Activated CD8-positive, alpha-beta T cell treated with anti-CD3 and anti-CD28 coated beads, Interleukin-2, amount 10 ng/mL, durations not matched to agents 7 days and 5 days (primary cell): ENCODE results near the gene ARHGEF33. TPM values are rescaled to one million over a fixed set of nuclear protein-coding genes. Genes with fewer than 3 reads are reported as not detected.

Experiments
- ATAC-seq: fragments of 150-1000 bp; cut with Tn5 transposase; one replicate; pipeline ENCODE4 v1.10.0; 2021; ENCODE audit warnings: moderate library complexity
- CTCF ChIA-PET: fragments of 350-600 bp; sonication (Branson Sonifier 250); formaldehyde crosslinking; loops from one replicate; lab custom pipeline; 2021; ENCODE audit warnings: antibody characterized with exemption; lab: Charles Lee
- POLR2A ChIA-PET: fragments of 350-600 bp; sonication (Branson Sonifier 250); formaldehyde crosslinking; loops from one replicate; lab custom pipeline; 2021; ENCODE audit warnings: antibody characterized with exemption; lab: Charles Lee
- DNase-seq: peaks from one replicate; pipeline ENCODE4 v3.0.0-alpha.2; 2020
- H3K27ac Mint-ChIP-seq: one replicate; pipeline ENCODE4 v1.8.0; 2021; ENCODE audit warnings: mild to moderate bottlenecking, mixed read lengths
- H3K27me3 Mint-ChIP-seq: one replicate; pipeline ENCODE4 v1.8.0; 2021; ENCODE audit warnings: low read depth, mixed read lengths
- H3K36me3 Mint-ChIP-seq: one replicate; pipeline ENCODE4 v1.8.0; 2021; ENCODE audit warnings: low read depth, mixed read lengths
- H3K4me1 Mint-ChIP-seq: one replicate; pipeline ENCODE4 v1.8.0; 2021; ENCODE audit warnings: low read depth, mixed read lengths
- H3K4me3 Mint-ChIP-seq: one replicate; pipeline ENCODE4 v1.8.0; 2021; ENCODE audit warnings: mild to moderate bottlenecking, mixed read lengths
- H3K9me3 Mint-ChIP-seq: one replicate; pipeline ENCODE4 v1.8.0; 2022; ENCODE audit warnings: mixed read lengths; ENCODE audit not compliant: insufficient read depth
- total RNA-seq, 2 experiments: library from RNA; stranded (reverse); gene quantifications; one replicate each; pipeline ENCODE4 v1.2.3, GENCODE V29; 2021

The ARHGEF33 gene
- total RNA-seq, 2 experiments from 2014 or later, result 0.08 TPM; not detected in 1

DNA sequence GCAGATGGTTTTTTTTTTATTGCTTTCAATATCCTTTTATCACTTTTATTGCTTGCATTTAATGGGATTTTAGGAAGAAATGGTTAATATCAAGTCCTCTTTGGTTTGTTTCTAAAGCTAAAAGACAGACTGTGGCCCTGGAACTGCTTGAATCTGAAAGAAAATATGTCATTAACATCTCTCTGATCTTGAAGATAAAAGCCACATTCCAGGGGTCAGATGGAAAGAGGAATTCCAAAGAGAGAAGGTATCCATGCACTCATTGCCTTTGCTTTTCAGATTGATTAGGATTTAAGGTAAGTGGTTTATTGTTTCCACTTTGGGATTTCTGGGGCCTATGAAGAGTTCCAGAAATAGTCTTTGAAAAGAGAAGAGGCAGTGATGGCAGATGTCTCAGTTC lies 54.1 kb downstream of the ARHGEF33 start:
- no peaks in the 10 kb centered on the region for H3K9me3 Mint-ChIP-seq

DNA sequence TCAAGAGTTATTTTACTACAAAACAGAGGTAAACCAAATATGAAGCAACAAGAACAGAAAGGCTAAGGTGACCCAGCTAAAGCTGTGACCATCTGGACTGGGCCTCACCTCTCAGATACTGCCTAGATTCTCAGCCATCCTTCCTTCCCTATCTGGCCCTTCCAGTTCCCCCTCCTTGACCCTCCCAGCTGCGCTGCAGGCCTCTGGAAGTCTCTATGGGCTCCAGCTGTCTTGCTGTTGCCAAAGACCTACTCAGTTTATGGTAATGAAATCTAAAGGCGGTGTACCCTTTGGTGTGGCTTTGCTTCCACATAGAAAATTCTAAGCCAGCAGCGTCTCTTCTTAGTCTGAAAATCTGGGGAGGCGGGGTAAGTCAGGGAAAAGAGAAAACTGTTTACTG lies 55.7 kb downstream of the ARHGEF33 start:
- Mint-ChIP-seq H3K9me3 (no peaks in the 10 kb centered on the region), H3K4me3 (no peak overlapping the region), H3K4me1 (no peaks in the 10 kb centered on the region), H3K36me3 (no peaks in the 10 kb centered on the region), H3K27ac (no peak overlapping the region), H3K27me3 (peaks cover 5% of the 10 kb centered on the region)
- POLR2A ChIA-PET, result no interaction called here
- DNase-seq, result no peak
- CTCF ChIA-PET, result interaction anchor here (1.4 to 6.7 kb wide), 3 partner anchors 13 to 307 kb away, joined by 4 to 207 read pairs (median 5); no protein-coding TSS in a partner anchor
- no peak for ATAC-seq

More for the DNA sequence above, 54.1 kb downstream of the ARHGEF33 start:
- no peak overlapping the region for H3K4me3 Mint-ChIP-seq
- H3K27me3 Mint-ChIP-seq, result peaks cover 5% of the 10 kb centered on the region
- no peaks in the 10 kb centered on the region for H3K36me3 Mint-ChIP-seq
- ATAC-seq (no peak), DNase-seq (no peak)
- CTCF ChIA-PET, result no interaction called here
- POLR2A ChIA-PET, result no interaction called here
- H3K27ac Mint-ChIP-seq, result no peak overlapping the region
- H3K4me1 Mint-ChIP-seq, result no peaks in the 10 kb centered on the region

- POLR2A ChIA-PET, result no interaction called here
- H3K9me3 Mint-ChIP-seq, result no peaks in the 10 kb centered on the region
- no peaks in the 10 kb centered on the region for H3K36me3 Mint-ChIP-seq
- no peaks in the 10 kb centered on the region for H3K27me3 Mint-ChIP-seq
- no peaks in the 10 kb centered on the region for H3K4me1 Mint-ChIP-seq
- no peak for DNase-seq
- H3K27ac Mint-ChIP-seq, result no peak overlapping the region
- H3K4me3 Mint-ChIP-seq, result no peak overlapping the region
- CTCF ChIA-PET, result interaction anchor here (1.4 to 6.7 kb wide), 9 partner anchors 14 to 307 kb away, joined by 4 to 207 read pairs (median 7); partner anchors contain the start of genes DHX57 and MORN2
- ATAC-seq, result no peak
These were observed 56.2 kb downstream of the ARHGEF33 start for GRCh38 chr2:38945911-38946310.

- Mint-ChIP-seq H3K27me3 (peaks cover 3% of the 10 kb centered on the region), H3K27ac (no peak overlapping the region), H3K4me3 (no peak overlapping the region), H3K4me1 (no peaks in the 10 kb centered on the region), H3K9me3 (no peaks in the 10 kb centered on the region), H3K36me3 (no peaks in the 10 kb centered on the region)
- CTCF ChIA-PET, result interaction anchor here (0.6 to 6.7 kb wide), 52 partner anchors 9 to 783 kb away, joined by 3 to 207 read pairs (median 4); partner anchors contain the start of genes DHX57 and MORN2
- POLR2A ChIA-PET, result interaction anchor here (1.3 to 1.6 kb wide), 2 partner anchors 282 to 297 kb away, joined by 4 to 9 read pairs; no protein-coding TSS in a partner anchor
- DNase-seq (peak; percentile 84), ATAC-seq (peak; percentile 93)
These were observed 57.9 kb downstream of the ARHGEF33 start for GRCh38 chr2:38947241-38948239.

- CTCF ChIA-PET, result interaction anchor here (0.8 to 6.7 kb wide), 28 partner anchors 8 to 782 kb away, joined by 3 to 207 read pairs (median 6); partner anchors contain the start of genes DHX57 and MORN2
- ATAC-seq (no peak), DNase-seq (no peak)
- Mint-ChIP-seq H3K27ac (no peak overlapping the region), H3K27me3 (peaks cover 7% of the 10 kb centered on the region), H3K9me3 (no peaks in the 10 kb centered on the region), H3K36me3 (no peaks in the 10 kb centered on the region), H3K4me3 (no peak overlapping the region), H3K4me1 (no peaks in the 10 kb centered on the region)
- POLR2A ChIA-PET, result interaction anchor here (1.3 to 1.6 kb wide), 2 partner anchors 281 to 297 kb away, joined by 4 to 9 read pairs; no protein-coding TSS in a partner anchor
These were observed 58.8 kb downstream of the ARHGEF33 start for GRCh38 chr2:38948387-38948882.

DNA sequence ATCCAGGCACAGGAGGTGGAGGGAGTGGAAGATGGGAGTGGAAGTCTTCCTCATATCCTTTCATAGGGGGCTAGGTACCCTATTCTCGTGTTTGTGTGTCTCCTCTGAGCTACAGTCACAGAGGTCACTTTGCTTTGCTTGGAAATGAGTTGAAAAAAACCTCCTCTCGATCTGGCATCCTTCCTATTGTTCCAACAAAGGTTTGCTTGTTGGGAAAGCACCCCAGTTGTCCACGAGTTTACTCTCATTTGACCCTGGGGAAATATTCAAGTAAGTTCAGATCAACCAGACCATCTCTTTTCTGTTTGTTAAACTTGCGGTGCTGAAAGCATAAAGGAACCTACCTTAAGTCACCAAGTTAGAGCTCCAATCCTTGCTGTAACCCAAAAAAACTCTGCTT lies 59.3 kb downstream of the ARHGEF33 start:
- H3K27me3 Mint-ChIP-seq, result peaks cover 13% of the 10 kb centered on the region
- POLR2A ChIA-PET, result interaction anchor here (0.7 kb wide), 1 partner anchor 183 kb away, joined by 3 read pairs; no protein-coding TSS in a partner anchor
- H3K36me3 Mint-ChIP-seq, result no peaks in the 10 kb centered on the region
- no peak overlapping the region for H3K27ac Mint-ChIP-seq
- DNase-seq (no peak), ATAC-seq (no peak)
- H3K4me3 Mint-ChIP-seq, result no peak overlapping the region
- no peaks in the 10 kb centered on the region for H3K4me1 Mint-ChIP-seq
- CTCF ChIA-PET, result interaction anchor here (6.7 kb wide), 1 partner anchor 280 kb away, joined by 207 read pairs; no protein-coding TSS in a partner anchor
- H3K9me3 Mint-ChIP-seq, result no peaks in the 10 kb centered on the region

DNA sequence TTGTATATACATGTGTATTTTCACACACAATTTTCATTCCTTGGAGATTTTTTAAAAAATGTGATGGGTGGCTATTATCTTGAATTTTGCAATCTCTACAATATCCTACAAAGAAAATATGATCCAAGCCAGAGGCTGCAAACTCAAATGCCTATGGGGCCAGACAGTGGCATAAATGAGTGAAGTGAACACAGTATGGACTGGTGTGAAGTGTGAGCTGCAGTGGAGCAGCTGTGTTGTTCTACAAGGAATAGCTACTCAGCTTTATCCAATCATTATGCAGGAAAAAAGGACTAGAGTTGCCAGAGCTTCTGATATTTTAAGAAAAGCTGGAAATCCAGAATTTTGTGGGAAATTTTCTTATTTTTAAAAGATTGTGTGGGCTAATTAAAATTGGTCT lies 62.1 kb downstream of the ARHGEF33 start:
- DNase-seq (no peak), ATAC-seq (no peak)
- no peaks in the 10 kb centered on the region for H3K4me1 Mint-ChIP-seq
- H3K27ac Mint-ChIP-seq, result no peak overlapping the region
- no peaks in the 10 kb centered on the region for H3K9me3 Mint-ChIP-seq
- H3K36me3 Mint-ChIP-seq, result no peaks in the 10 kb centered on the region
- H3K27me3 Mint-ChIP-seq, result peaks cover 23% of the 10 kb centered on the region
- CTCF ChIA-PET, result interaction anchor here (6.7 kb wide), 1 partner anchor 277 kb away, joined by 207 read pairs; no protein-coding TSS in a partner anchor
- no peak overlapping the region for H3K4me3 Mint-ChIP-seq
- POLR2A ChIA-PET, result no interaction called here

DNA sequence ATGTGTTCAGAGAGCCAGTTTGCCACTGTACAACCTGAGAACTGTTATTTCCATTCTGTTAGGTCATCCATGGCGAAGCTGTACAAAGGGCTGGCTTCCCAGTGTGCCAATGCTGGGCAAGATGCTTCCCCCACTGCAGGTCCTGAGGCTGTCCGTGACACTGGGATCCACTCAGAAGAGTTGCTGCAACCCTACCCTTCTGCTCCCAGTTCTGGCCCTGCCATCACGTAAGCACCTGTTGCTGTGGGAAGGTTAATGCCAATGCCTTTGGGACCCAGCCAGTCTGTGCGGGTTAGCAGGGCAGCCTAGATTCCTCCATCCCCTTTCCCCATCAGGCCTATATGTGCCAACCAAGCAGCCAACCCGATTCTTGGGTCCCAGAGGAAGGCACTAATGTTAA lies 68.3 kb downstream of the ARHGEF33 start:
- ChIA-PET CTCF (interaction anchor here (2.8 kb wide), 1 partner anchor 11 kb away, joined by 13 read pairs; no protein-coding TSS in a partner anchor), POLR2A (no interaction called here)
- Mint-ChIP-seq H3K36me3 (no peaks in the 10 kb centered on the region), H3K27me3 (peaks cover 51% of the 10 kb centered on the region), H3K4me3 (no peak overlapping the region), H3K4me1 (peaks cover 3% of the 10 kb centered on the region), H3K9me3 (no peaks in the 10 kb centered on the region), H3K27ac (no peak overlapping the region)
- DNase-seq (no peak), ATAC-seq (no peak)

GRCh38 chr2:38959466-38959865 lies 69.8 kb downstream of the ARHGEF33 start:
- H3K27me3 Mint-ChIP-seq, result peaks cover 42% of the 10 kb centered on the region
- CTCF ChIA-PET, result interaction anchor here (0.9 to 3.5 kb wide), 3 partner anchors 12 to 273 kb away, joined by 3 to 20 read pairs (median 9); no protein-coding TSS in a partner anchor
- no peaks in the 10 kb centered on the region for H3K36me3 Mint-ChIP-seq
- DNase-seq (peak; percentile 16), ATAC-seq (no peak)
- peak overlapping the region; percentile 29 for H3K4me3 Mint-ChIP-seq
- H3K9me3 Mint-ChIP-seq, result no peaks in the 10 kb centered on the region
- no peak overlapping the region for H3K27ac Mint-ChIP-seq
- POLR2A ChIA-PET, result no interaction called here
- peaks cover 3% of the 10 kb centered on the region for H3K4me1 Mint-ChIP-seq

DNA sequence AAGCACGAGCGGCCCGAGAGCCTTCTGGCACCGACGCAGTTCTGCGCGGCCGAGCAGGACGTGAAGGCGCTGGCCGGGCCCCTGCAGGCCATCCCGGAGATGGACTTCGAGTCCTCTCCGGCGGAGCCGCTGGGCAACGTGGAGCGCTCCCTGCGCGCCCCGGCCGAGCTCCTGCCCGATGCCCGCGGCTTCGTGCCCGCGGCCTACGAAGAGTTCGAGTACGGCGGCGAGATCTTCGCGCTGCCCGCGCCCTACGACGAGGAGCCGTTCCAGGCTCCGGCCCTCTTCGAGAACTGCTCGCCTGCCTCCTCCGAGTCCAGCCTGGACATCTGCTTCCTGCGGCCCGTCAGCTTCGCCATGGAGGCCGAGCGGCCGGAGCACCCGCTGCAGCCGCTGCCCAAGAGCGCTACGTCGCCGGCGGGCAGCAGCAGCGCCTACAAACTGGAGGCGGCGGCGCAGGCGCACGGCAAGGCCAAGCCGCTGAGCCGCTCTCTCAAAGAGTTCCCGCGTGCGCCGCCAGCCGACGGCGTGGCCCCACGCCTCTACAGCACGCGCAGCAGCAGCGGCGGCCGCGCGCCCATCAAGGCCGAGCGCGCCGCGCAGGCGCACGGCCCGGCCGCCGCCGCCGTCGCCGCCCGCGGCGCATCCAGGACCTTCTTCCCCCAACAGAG lies 70.4 kb downstream of the ARHGEF33 start:
- DNase-seq, result peak; percentile 78
- H3K4me3 Mint-ChIP-seq, result peak overlapping the region; percentile 51
- H3K4me1 Mint-ChIP-seq, result peaks cover 3% of the 10 kb centered on the region
- ChIA-PET CTCF (interaction anchor here (0.9 to 3.5 kb wide), 3 partner anchors 13 to 272 kb away, joined by 3 to 20 read pairs (median 9); no protein-coding TSS in a partner anchor), POLR2A (no interaction called here)
- H3K9me3 Mint-ChIP-seq, result no peaks in the 10 kb centered on the region
- no peaks in the 10 kb centered on the region for H3K36me3 Mint-ChIP-seq
- H3K27ac Mint-ChIP-seq, result no peak overlapping the region
- ATAC-seq, result peak; percentile 99
- peaks cover 39% of the 10 kb centered on the region for H3K27me3 Mint-ChIP-seq
